Psoas muscle (tissue), 8 donors: ENCODE measurements around the gene ELL. TPM values are rescaled to one million over a fixed set of nuclear protein-coding genes. Genes with fewer than 3 reads are reported as not detected.

ENCODE experiments used
- ATAC-seq, 4 donors: fragments of 200-7000 bp; cut with Tn5 transposase; one replicate each; pipeline ENCODE4 v1.9.1; 2020; ENCODE audit warnings: moderate library complexity in 3 of 4, mild to moderate bottlenecking in 2 of 4
- DNase-seq, 2 donors: peaks; one replicate each; pipeline ENCODE4 v3.0.0-alpha.2; 2020
- H3K27ac ChIP-seq: fragments of 200-600 bp; one replicate; pipeline ENCODE4 v1.8.0; 2022
- H3K27me3 ChIP-seq, 3 donors: fragments of 200-600 bp in 1 of 3; one replicate each; pipeline versions ENCODE4 v1.6.1 to v1.8.0; 2013 to 2022; ENCODE audit warnings: low read length in 2 of 3, mild to moderate bottlenecking in 2 of 3, moderate library complexity in 1 of 3; ENCODE audit not compliant: insufficient read depth in 3 of 3
- H3K36me3 ChIP-seq, 2 donors: fragments of 200-600 bp in 1 of 2; one replicate each; pipeline versions ENCODE4 v1.6.1 to v1.8.0; 2013 to 2022; ENCODE audit warnings: low read depth in 1 of 2, mild to moderate bottlenecking in 1 of 2, moderate library complexity in 1 of 2; ENCODE audit not compliant: insufficient read depth in 1 of 2
- H3K4me1 ChIP-seq: fragments of 200-600 bp; one replicate; pipeline ENCODE4 v1.8.0; 2022
- H3K4me3 ChIP-seq: fragments of 200-600 bp; one replicate; pipeline ENCODE4 v1.8.0; 2022; ENCODE audit warnings: mild to moderate bottlenecking
- H3K9me3 ChIP-seq: fragments of 200-600 bp; one replicate; pipeline ENCODE4 v1.8.0; 2022
- whole genome bisulfite sequencing, 3 donors: extraction: QIAGEN DNeasy Blood & Tissue Kit; methylation state at CpG; one replicate each; pipeline versions ENCODE4 v1.1.6 to v1.1.7; 2013; 5-methylcytosine and 5-hydroxymethylcytosine counted together
- intact Hi-C, 2 donors: fragments of 100-400 bp; cut with DNase I; formaldehyde crosslinking; loops; one replicate each; pipeline versions ENCODE4 v1.11.0 to v1.14.2; 2022
- polyA plus RNA-seq, 3 donors: library from polyadenylated mRNA; stranded (reverse); fragments of 200-250 nt; gene quantifications; one replicate each; pipeline ENCODE4 v1.2.3, GENCODE V29; 2013
- total RNA-seq, 4 donors: library from RNA; stranded (reverse); fragmentation: NEBNext Ultra II Directional in 2 of 4; extraction: Animal tissue kit (Norgen Biotek cat#: 25700) in 2 of 4; gene quantifications; one replicate each; pipeline versions ENCODE4 v1.2.1 to v1.2.4, GENCODE V29; 2021 to 2023
- TF ChIP-seq, protein P1 (sequence below): fragments of 200-600 bp; IDR thresholded peaks from one replicate; pipeline ENCODE4 v1.8.0; 2022; ENCODE audit warnings: antibody characterized with exemption
- donor health status: healthy with polysubstance abuse.
- donor health status: DM: no; HTN: no; CAD: no; lungs with moderate emphysema.
- donor health status: Bipolar disorder and iron deficiency.
- donor health status: healthy.
- donor health status: DM: yes; HTN: yes; CAD: no.
- donor health status: DM: no; HTN: no; CAD: no.
- donor health status: DM: no; HTN: no; CAD: no.
- donor health status: DM: yes; HTN: yes; CAD: no.

Gene ELL
- total and polyA plus RNA-seq, 7 donors, result 7.5 to 40.2 (median 17.5) TPM

DNA sequence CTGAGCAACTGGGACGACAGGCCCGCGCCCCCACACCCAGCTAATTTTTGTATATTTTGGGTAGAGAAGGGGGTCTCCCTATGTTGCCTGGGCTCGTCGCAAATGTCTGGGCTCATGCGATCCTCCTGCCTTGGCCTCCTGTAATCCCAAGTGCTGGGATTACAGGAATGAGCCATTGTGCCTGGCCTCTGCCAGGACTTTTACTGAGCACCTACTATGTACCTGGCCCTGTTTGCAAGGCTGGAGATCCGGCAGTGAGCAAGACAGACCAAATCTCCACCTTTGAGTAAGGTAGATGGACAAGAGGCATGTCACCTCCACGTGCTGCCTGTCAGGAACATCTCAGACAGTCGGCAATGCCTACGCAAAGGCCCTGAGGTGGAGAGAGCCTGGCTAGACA is 14.6 kb upstream of the ELL start:
- no peaks in the 10 kb centered on the region for H3K4me1 ChIP-seq
- 93 to 97% (median 95%) methylated on average over 10 of the region's 10 CpGs for WGBS, 3 donors
- ATAC-seq (no peak), DNase-seq (no peak)
- intact Hi-C loops, result no loop called here
- peaks cover 0 to 89% of the 10 kb centered on the region in 2 donors for H3K36me3 ChIP-seq
- H3K9me3 ChIP-seq, result no peaks in the 10 kb centered on the region
- no peak overlapping the region for H3K4me3 ChIP-seq
- H3K27ac ChIP-seq, result no peak overlapping the region
- H3K27me3 ChIP-seq, result no peaks in the 10 kb centered on the region
- TF ChIP-seq, protein P1, sequence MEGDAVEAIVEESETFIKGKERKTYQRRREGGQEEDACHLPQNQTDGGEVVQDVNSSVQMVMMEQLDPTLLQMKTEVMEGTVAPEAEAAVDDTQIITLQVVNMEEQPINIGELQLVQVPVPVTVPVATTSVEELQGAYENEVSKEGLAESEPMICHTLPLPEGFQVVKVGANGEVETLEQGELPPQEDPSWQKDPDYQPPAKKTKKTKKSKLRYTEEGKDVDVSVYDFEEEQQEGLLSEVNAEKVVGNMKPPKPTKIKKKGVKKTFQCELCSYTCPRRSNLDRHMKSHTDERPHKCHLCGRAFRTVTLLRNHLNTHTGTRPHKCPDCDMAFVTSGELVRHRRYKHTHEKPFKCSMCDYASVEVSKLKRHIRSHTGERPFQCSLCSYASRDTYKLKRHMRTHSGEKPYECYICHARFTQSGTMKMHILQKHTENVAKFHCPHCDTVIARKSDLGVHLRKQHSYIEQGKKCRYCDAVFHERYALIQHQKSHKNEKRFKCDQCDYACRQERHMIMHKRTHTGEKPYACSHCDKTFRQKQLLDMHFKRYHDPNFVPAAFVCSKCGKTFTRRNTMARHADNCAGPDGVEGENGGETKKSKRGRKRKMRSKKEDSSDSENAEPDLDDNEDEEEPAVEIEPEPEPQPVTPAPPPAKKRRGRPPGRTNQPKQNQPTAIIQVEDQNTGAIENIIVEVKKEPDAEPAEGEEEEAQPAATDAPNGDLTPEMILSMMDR, result no peak

DNA sequence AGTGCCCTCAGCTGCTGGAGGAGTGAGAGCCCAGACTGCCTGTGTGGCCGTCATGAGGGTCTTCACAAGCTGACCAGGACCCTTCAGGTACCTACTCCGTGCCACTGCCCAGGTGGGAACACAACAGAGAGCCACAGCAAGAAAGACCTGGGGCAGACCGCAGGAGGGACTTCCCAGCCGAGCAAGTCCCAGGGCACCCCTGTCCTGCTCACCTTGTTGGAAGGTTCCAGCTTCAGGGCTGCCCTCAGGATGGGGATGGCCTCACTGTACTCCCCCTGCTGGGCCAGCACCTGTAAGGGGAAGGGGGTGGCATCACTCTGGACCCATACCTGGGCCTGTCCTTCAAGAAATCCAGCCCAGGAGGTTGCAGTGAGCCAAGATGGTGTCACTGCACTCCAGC is 11.2 kb upstream of the ELL start:
- no peak for ATAC-seq
- DNase-seq, result no peak
- TF ChIP-seq, protein P1, result no peak
- H3K9me3 ChIP-seq, result no peaks in the 10 kb centered on the region
- peaks cover 0 to 65% of the 10 kb centered on the region in 2 donors for H3K36me3 ChIP-seq
- 93 to 98% (median 94%) methylated on average over 4 of the region's 4 CpGs for WGBS, 3 donors
- H3K4me3 ChIP-seq, result no peak overlapping the region
- H3K4me1 ChIP-seq, result no peaks in the 10 kb centered on the region
- no peak overlapping the region for H3K27ac ChIP-seq
- intact Hi-C loops, result no loop called here
- no peaks in the 10 kb centered on the region for H3K27me3 ChIP-seq

DNA sequence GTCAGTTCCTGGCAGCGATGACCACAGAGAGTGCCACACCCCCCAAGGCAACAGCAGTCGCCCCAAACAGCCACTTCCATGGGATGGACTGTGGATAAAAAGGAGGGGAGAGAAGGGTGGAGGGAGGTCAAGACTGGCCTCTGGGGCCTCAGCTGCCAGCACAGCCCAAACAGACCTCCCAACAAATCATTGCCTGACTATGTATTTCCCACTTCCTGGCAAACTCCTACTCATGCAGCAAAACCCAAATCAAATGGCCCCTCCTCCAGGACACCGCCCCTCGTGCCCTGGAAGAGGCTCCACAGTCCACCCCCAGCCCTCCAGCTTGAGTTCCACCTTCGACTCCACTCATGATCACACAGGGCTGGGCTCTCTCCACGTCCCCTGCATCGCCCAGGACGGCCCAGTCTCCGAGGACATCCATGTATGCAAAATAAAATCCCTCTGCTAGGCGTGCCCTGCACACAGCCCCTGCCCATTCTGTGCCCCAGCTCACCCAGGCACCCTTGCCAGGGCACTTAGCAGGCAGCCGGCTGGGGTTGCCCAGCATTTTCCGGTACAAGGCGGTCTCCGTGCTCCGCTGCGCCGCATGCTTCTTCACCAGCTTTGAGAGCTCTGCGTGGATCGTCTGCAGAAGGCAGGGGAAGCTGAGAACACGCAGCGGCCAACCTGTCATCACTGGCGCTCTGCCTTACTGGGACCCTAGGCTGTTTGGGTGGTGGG is 10.5 kb upstream of the ELL start:
- intact Hi-C loops, result no loop called here
- no peaks in the 10 kb centered on the region for H3K4me1 ChIP-seq
- no peaks in the 10 kb centered on the region for H3K9me3 ChIP-seq
- H3K27me3 ChIP-seq, result no peaks in the 10 kb centered on the region
- 96% methylated on average over 22 of the region's 22 CpGs for WGBS, 3 donors
- no peak for ATAC-seq
- H3K4me3 ChIP-seq, result no peak overlapping the region
- no peak for DNase-seq
- TF ChIP-seq, protein P1, result no peak
- no peak overlapping the region for H3K27ac ChIP-seq
- H3K36me3 ChIP-seq, result peaks cover 0 to 58% of the 10 kb centered on the region in 2 donors

DNA sequence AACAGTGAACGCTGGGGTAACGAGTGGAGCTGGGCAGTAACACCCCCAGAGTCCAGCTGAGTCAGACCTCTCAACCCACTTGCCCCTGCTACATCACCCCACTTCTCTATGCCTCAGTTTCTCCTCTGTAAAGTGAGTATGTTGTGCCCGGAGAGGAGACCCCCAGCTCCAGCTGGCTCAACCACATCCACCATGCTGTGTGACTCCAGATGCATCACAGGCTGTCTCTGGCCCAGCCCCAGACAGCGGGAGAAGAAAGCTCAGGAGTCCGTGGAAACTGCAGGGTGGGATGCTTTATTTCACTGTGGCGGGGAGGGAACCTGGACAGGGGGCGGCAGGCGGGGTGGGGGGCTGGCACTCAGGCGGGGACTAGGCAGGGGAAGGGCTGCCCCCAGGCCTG is 9.6 kb upstream of the ELL start:
- intact Hi-C loops, result no loop called here
- H3K36me3 ChIP-seq, result peaks cover 0 to 50% of the 10 kb centered on the region in 2 donors
- H3K4me3 ChIP-seq, result no peak overlapping the region
- ATAC-seq (no peak), DNase-seq (no peak)
- H3K4me1 ChIP-seq, result no peaks in the 10 kb centered on the region
- TF ChIP-seq, protein P1, result no peak
- no peak overlapping the region for H3K27ac ChIP-seq
- no peaks in the 10 kb centered on the region for H3K27me3 ChIP-seq
- H3K9me3 ChIP-seq, result no peaks in the 10 kb centered on the region
- 89 to 95% (median 92%) methylated on average over 8 to 9 of the region's 9 CpGs for WGBS, 3 donors

DNA sequence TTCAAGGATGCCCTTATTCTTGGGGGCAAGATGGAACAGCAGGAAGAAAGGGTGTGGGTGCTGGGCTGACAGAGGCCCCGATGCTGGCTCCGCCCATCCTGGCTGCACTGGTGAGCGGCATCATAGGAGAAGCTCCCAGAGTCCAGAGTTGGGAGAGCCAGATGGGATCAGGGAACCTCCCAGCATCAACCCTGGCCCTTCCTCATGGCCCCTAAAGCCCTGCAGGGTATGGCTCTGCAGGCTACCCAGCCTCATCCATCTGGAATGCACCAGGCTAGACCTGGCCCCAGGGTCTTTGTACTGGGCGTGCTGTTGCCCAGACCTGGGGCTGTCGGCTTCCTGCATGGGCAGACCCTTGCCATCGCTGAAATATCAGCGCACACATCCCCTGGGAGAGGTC is 7.9 kb upstream of the ELL start:
- DNase-seq (no peak), ATAC-seq (peak in 1 of 4 donors; percentile 12)
- intact Hi-C loops, result no loop called here
- H3K4me1 ChIP-seq, result no peaks in the 10 kb centered on the region
- H3K9me3 ChIP-seq, result no peaks in the 10 kb centered on the region
- no peak overlapping the region for H3K4me3 ChIP-seq
- 73 to 78% (median 77%) methylated on average over 7 of the region's 7 CpGs for whole genome bisulfite sequencing, 3 donors
- peaks cover 0 to 34% of the 10 kb centered on the region in 2 donors for H3K36me3 ChIP-seq
- H3K27me3 ChIP-seq, result no peaks in the 10 kb centered on the region
- TF ChIP-seq, protein P1, result no peak
- no peak overlapping the region for H3K27ac ChIP-seq
